GM21825 (cell line): Measurements from ENCODE around the gene MYH15.
A peak's percentile ranks its signal among the peaks of the same experiment; 100 is the strongest.

Experiments used
- ATAC-seq: cut with Tn5 transposase; IDR thresholded peaks from one replicate; pipeline ENCODE4 v1.9.1; 2021; ENCODE audit warnings: mild to moderate bottlenecking, moderate library complexity; ENCODE audit not compliant: unreplicated experiment

The MYH15 gene

DNA sequence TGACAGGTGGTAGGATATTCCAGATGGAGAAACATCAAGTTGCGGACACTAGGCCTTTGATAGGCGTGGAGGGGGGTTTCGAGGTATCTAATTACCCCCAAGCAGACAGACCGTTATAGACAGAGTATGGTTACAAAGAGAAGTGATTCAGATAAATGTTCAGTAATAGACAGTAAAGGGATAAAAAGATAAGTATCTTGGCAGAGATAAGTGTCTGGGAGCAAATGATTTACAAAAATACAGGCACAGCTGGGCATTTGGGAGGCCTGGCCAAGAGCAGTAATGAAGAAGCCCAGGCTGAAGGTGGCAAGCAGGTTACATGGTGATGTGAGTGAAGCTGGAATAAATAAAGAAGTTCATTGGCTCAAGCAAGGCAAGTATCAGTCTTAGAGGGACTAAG is 659 bp upstream of the MYH15 start:
- no peak for ATAC-seq

DNA sequence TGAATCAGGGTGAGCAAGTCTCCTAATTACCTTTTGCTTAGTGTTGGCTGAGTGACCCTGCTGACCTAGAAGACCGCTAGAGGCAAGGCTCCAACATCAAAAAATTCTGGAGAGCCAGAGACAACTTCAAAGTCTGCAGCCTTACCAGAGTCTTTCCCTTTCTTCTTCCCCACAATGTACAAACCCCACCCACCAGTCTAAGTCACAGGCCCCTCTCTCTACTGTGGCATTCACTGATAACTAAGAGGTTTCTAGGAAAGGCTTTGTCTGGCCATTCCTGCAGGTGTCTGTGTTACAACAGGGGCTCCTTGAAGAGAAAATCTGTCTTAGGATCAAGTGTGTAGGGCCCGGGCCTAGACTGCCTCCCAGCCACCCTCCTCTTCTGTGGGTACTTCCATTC is 525 bp downstream of the MYH15 start:
- ATAC-seq, result no peak

DNA sequence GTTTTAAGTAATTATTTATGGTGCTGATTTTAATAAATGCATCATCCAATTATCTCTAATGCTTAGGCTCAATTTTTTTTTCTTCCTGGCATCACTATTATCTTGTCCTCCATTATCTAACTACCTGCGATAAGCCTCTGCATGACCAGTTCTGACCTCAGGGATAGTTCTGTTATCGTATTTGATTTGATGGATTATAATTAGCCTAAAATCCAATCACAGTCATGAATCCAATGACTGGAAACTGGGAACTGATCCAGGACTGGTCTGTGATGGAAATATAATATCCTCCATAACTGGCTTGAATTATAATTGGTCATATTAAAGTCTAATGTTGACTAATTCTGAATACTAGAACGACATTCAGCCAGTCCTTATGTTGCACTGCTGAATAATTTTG is 1.1 kb downstream of the MYH15 start:
- ATAC-seq, result no peak

DNA sequence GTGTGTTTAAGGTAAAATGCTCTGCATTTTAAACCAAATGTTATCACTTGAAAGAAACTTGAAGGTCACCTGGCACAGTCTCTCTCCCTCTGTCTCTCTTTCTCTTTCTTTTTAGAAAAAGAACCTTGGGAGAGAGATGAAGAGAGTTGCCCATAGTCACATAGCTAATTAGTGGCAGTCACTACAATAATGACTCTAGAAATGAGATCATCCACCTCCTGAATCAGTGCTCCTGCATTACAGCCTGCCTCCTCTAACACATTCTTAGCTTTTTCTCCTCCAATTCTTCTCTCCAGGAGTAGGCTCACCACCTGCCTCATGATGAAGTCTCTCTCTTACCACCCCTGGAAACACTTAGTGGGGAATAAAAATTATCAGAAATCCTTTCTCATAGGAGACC is 2.5 kb downstream of the MYH15 start:
- no peak for ATAC-seq

DNA sequence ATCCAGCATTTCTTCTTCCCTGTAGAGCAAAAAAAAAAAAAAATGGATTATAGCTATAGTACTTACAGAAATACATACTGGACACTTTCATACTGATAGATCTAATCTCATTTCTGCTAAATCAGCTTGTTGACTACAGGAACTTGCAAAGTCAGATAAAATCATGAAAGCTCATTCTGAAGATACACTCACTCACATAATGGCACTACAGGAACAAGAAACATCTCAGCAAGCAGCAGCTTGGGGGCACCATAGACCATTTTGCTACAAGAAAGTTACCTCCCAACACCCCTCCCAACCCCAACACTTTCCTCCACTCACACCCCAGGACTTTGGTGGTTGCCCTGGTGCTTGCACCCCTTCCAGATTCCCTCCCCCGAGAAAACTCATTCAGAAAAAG is 4.6 kb downstream of the MYH15 start:
- no peak for ATAC-seq

DNA sequence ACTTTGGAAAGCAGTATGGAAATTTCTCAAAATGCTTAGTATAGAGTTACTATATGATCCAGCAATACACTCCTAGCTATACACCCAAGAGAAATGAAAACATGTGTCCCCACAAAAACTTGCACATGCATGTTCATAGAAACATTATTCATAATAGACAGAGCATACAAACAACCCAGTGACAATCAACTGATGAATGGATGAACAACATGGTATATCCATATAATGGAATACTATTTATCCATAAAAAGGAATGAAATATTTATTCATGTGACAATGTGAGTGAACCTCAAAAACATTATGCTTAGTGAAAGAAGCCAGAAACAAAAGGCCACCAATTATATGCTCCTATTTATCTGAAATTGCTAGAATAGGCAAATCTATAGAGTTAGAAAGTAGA is 6.7 kb downstream of the MYH15 start:
- ATAC-seq, result no peak

DNA sequence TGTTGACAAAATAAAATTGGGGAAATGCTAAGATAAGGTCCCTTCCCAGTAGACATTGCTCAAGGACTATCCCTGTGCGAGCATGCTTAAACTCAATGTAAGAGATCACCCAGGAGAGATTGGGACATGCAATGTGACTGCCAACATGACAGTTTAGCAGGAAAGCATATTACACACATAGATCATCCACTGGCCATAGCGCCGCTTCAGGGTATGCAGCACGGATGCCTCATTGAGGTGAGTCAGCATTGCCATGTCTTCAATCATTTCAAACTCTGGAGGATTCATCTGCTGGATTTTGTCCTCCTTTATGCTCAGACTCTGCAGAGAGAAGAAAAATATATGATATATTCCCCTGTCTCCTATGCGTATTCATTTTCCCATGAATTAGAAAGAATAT is 8.9 kb downstream of the MYH15 start:
- no peak for ATAC-seq

DNA sequence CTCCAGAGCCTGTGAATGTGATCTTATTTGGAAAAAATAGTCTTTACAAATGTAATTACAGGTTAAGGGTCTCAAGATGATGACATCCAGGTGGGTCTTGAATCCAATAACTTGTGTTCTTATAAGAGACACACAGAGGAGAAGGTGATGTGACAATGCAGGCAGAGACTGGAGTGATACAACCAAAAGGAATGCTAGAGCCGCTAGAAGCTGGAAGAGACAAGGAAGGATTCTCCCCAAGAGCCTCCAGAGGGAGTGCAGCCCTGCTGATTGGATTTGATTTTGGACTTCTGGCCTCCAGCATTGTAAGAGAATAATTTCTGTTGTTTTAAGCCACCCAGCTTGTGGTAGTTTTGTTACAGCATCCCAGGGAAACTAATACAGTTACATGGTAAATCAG is 9.7 kb downstream of the MYH15 start:
- ATAC-seq, result no peak

DNA sequence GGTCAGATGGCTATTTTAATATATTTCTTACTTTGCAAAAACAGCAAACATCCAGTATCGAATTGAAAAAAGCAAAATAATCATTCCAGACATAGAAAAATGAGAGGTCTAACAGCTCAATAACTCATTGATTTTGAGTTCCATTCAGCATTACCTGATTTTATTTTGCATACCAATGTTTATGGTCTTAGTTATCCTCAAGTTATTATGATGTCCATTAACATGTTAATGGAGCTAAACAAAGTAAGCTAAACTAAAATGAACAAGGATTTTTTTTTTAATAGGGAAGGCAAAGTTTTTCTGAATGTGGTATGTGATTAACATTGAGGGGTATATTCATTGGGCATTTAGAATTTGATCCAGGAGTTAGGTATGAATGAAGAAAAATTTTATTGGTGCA is 13.1 kb downstream of the MYH15 start:
- no peak for ATAC-seq

DNA sequence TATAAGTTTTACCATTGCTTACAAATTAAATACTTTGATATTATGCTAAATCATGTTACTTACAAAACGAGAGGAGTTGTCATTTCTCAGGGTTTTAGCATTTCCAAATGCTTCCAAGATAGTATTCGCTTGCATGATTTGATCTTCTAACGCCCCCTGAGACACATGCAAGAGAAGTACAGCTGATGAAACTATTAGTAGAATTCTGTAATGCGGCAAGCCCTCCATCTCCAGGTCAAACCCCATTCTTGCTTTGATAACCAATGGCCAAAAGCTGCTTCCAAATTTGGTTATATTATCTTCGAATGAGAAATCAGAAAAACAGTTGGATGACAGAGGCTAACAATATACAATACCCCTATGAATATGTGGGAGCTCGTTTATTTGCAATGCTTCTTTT is 14.7 kb downstream of the MYH15 start:
- ATAC-seq, result no peak

DNA sequence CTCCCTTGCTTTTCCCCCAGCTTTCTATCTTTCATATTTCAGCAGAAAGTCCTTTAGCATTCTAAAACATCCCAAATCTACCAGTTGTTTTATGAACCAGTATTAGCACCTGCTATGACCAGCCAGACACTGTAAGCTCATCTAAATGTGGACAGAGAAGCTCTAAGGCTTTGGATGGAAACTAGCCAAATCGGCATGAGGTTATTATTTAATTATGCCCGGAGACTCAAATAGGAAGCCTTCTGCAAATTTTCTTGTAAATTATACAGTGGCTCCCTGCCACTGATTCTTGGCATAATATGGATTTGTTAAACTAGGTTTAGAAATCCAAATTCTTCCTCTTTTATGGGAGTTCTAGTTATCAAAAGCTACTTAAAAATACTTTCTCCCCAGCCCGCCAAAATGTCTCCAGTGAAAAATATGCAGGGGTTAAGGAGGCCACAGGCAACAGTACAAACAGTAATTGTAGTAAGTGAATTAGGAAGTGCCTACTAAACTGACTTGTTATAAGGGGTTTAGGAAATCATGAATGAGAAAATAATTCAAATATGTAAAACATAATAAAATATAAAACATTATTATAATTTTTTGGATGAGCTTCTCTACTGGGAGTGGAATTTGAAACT is 15.4 kb downstream of the MYH15 start:
- ATAC-seq, result no peak

DNA sequence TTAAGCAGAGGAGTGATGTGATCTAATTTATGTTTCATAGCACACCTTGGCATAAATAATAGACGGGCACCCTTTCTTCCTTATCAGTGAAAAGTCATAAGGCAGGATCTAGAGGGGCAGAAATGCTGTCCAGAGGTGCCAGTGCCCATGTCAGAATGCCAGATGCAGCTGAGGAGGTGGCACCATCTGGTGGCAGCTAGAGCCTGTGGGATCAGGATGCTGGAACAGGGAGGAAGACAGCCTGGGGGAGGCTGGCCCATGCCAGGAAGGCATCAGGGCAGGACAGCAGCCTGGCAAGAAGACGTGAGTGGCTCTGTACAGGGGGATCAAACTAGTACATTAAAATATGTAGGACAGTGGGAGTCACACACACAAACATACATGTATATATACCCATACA is 16.5 kb downstream of the MYH15 start:
- no peak for ATAC-seq

DNA sequence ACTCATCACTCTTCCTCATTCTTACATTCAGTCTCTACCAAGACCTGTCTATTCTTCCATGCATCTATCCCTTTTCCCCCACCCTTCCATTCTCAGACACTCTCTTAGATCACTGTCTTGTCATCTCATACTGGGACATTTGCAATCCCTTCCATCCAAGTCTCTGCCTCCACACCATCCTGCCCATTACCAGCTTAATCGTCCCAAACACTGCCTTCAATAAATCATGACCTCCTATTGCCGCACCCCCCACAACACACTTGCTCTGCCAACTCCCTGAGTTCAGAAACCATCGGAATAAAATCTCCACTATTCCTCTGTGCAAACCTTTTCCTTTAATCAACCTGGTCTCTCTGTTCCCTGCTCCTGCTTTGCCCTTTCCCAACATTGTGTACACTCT is 18.9 kb downstream of the MYH15 start:
- no peak for ATAC-seq

DNA sequence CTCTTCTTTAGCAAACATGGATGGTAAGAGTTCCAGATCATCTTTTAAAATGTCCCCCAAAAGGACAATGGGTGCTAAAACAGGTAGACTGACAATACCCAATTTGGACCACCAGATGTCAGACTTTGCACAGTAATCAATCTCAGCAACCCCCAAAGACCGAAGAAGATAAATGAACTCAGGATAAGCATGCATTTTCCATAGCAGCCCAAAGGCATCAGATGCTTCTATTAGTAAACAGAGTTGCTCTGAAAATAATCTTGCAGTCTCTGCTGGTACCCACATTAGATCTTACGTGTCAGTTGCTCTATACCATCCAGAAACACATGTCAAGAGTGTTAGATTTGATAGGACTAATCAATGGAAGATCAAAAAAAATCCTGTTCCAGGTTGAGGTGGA is 20.6 kb downstream of the MYH15 start:
- ATAC-seq, result peak; percentile 78

DNA sequence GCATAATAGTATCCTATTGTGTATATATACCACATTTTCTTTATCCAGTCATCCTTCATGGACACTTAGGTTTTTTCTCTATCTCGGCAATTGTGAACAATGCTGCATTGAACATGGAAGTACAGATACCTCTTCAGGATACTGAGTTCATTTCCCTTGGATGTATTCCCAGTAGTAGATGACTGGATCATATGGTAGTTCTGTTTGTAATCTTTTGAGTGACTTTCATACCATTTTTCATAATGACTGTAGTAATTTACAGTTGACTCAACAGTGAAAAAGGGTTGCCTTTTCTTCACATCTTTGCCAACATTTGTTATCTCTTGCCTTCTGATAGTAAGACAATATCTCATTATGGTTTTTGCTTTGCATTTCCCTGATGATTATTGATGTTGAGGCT is 21.8 kb downstream of the MYH15 start:
- no peak for ATAC-seq

DNA sequence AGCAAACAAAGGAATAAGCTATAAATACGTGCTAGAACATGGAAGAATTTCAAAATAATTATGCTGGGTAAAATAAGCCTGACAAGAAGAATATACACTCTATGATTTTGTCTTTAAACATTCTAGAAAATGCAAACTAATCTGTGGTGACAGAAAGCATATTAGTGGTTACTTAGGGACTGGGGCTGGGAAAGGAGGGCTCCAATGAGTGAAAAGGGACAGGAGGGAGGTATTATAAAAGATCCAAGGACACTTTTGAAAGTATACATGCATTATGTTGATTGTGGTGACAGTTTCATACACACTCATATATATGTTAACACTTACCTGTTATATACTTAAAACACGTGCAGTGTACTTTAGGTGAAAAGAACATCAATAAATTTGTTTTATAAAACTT is 23.0 kb downstream of the MYH15 start:
- ATAC-seq, result no peak

DNA sequence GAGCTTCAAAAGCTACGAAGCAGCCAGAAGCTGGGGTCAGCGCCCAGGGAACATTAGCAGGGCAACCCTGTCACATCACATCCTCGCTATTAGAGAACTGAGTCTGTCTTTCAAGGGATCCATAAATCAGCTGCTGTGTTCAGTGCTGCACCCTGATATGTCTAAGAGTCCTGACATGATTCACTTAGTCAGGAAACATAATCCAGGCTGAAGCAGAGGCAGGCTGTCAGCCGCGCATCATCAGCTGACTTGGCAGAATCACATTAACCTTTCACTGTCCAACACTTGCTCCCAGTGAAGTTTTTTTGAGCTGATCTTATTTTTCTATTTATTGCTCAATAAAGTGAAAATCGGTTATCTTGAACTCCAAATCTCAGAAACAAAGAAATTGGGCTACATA is 23.5 kb downstream of the MYH15 start:
- ATAC-seq, result no peak

DNA sequence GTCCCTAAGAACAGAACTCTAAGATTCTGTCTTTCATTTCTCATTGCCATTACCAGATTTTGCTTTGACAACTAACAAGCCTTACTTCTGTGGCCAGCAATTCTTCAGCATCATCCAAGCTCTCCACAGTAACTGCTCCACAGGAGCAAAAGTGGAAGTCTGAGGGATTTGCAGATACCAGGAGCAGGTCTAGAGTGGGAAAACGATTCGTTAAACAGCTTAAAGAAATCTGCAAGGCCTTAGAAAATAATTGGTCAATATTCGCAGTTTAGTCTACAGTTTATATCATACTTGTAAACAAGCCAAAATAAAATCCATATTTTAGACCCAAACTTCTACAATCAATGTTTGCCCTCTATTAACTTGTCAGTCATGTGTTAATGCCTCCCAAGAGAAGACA is 24.1 kb downstream of the MYH15 start:
- no peak for ATAC-seq

DNA sequence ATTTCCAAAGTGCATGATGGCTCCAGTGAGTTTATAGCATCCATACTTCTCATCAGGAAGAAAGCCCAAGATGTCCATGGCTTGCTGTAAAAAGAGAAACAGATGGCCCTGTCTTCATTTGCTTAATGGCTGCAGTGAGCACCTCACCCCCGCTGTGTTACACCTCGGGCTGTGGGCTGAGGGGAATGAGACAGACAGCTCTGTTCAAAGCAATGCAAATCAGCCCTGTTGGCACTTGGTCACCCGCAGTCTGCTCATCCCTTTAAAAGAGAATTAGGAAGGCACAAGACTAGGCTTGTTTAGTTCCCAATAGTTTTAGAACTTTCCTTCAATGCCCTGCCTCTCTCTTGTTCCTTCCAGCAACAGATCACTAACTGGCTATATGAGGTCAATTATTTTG is 25.2 kb downstream of the MYH15 start:
- no peak for ATAC-seq

DNA sequence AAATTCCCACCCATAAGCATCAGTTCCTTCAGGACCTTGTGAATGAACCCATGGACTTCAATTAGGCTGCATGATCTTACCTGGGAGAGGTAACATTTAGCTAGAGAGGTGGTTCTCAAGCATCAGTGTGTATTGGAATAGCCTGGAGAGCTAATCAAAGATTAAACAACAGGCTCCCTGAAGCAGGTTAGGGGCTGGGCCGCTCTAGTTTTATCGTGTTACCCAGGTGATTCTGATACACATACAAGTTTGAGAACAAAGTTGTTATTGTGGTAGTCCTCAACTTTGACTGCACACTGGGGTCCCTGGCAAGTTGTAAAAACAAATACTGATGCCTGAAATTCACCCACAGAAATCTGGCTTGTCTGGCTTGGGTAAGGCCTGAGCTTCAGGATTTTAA is 31.2 kb downstream of the MYH15 start:
- ATAC-seq, result no peak

DNA sequence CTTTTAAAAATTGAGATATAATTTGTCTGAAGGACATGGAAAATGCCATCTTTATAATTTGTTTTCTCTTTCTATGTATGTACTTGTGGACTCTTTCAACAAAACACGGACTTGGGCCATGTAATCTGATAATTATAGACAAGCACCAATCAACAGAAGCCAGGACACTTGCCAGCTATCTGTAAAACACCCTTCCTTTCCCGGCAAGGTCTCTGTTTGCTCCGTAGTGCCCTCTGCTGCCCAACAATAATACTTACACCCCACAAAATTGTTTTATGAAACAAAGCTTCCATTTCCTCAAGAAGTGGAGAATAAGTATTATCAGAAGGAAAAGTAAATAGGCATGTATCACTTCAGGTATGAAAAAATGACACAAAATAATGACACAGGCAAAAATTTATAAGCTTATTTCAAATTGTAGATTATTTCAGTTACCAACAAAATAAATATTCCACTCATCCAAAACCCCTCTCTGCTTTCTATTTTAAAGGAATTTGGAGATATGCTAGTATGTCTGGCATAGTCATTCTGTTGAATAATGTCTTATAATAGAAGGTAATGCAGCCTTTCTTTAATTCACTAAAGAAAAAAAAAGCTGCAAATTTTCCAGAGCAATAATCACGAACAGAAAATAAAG is 32.8 kb downstream of the MYH15 start:
- ATAC-seq, result no peak

DNA sequence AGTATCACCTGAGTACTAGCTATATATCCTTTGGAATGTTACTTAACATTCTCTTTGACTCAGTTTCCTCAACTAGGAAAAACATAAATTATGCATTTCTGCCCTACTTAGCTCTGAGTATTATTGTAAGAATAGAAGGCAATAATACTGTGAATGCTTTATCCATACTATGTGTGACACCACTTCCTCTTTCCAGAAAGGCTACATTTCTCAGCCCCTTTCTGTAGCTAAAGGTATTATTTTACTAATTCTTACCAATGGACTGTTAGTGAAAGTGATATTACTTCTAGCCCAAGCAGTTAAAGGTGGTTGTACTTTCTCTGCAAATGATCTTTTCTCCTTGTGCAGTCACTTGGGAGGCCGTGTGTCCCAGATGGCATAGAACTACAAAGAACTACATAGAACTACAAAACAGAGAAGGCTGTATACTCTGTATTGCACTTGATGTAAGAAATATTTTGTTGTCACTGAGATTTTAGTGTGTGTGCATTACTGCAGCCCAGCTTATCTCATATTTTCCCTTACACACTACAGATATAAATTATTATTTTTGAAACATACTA is 35.1 kb downstream of the MYH15 start:
- no peak for ATAC-seq

DNA sequence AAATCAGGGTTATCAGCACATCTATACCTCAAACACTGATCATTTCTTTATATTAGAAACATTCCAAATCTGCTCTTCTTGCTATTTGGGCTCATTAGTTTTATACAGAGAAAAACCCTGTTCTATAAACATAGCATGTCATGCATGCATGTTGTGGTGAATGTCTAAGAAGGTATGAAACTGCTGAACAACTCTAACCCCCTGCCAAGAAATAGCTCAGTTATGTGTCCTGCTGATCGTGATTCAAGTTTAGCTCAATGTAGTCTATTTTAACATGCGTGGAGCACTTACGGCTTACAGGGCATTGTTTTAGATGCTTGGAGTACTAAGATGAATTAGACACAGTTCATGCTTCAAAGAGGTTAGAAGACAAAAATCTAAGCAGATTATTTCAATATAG is 35.8 kb downstream of the MYH15 start:
- ATAC-seq, result no peak
